Measurements from ENCODE around the gene H6PD. TPM values are rescaled to one million over a fixed set of nuclear protein-coding genes. Genes with fewer than 3 reads are reported as not detected.

H6PD gene
- total and polyA plus RNA-seq, 4 donors = 4.8 to 65.4 (median 40.2) TPM

DNA sequence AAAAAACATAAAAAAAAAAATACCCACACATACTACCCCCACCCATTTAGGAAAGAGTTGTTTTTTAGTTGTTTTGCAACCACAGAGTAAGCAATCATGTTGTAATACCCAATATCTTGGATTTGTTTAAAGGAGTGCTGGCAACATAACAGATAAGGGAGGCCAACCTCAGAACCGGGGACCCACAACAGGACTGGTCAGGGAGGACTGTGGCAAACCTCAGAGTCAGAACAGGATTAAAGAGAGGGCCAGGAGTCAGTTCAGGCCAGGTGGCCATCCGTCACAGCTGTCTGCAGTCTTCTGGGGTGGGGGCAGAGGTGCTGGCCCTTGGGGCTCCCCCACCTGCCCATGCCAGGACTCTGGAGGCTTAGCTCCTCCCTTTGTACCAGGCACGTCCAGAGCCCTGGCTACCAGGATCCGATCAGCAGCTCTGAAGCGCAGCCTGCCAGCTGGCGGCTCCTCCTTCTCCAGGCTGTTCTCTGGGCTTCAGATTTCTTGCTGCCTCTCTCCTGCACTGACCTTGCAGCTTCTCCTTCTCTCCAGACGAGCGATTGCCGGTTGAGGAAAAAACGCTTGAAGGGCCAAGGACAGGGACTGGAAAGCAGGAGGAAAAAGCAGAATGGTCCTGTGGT, 7.9 kb downstream of the H6PD start:
- Histone ChIP-seq H3K27me3 (ENCODE audit: control insufficient read depth in 1 of 2, insufficient read depth in 2 of 2, low read length in 1 of 2) (no peaks in the 10 kb centered on the region), H3K4me1 (ENCODE audit: control insufficient read depth in 1 of 2, insufficient read depth in 2 of 2, low read length in 2 of 2) (peaks cover 0 to 1% of the 10 kb centered on the region in 2 donors), H3K9me3 (ENCODE audit: control insufficient read depth, low read length) (no peaks in the 10 kb centered on the region), H3K36me3 (ENCODE audit: control insufficient read depth in 1 of 2, insufficient read depth in 2 of 2, low read length in 1 of 2) (no peaks in the 10 kb centered on the region), H3K27ac (ENCODE audit: low read depth in 1 of 2, low read length in 2 of 2) (peak overlapping the region in 1 of 2 donors; percentile 29), H3K4me3 (ENCODE audit: low read length in 2 of 2) (no peak overlapping the region)
- 8 to 11% methylated on average over 10 of the region's 10 CpGs for WGBS, 2 donors
- ATAC-seq (ENCODE audit: low FRiP score) (peak; percentile 81), DNase-seq (peak; percentile 84 to 88)
- intact Hi-C loops (cut with DNase I) = no loop called here

DNA sequence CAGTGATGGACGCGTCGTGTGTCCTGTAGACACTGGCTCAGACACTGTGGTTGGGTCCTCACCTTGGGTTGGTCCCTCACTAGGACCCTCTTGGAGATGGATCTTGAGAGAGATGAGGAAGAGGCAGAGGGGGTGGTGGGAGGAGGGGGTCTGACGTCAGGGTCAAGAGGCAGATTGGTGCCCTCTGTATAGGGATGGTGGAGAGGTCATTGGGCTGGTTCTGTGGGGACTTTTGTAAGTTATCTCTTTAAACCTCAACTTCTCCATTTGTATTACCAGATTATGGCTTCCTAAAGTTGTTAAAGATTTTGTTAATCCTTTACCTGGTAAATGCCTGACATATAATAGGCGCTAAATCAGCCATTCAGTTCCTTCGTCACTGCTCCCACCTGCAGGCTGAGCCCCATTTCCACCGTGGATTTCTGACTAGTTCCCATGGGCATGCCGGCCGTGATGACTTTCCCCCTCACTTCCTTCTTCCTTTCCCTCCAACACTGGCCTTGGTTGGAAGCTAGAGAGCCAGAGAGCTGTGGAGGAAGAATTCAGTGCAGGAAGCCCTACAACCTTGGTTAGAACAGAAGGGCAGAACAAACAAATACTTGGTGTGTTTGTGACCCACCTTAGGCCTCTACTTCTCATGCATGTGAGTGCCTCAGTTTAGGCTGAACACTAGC, 8.6 kb downstream of the H6PD start:
- ATAC-seq (ENCODE audit: low FRiP score) = no peak
- Histone ChIP-seq H3K4me3 (ENCODE audit: low read length in 2 of 2) (no peak overlapping the region), H3K9me3 (ENCODE audit: control insufficient read depth, low read length) (no peaks in the 10 kb centered on the region), H3K27me3 (ENCODE audit: control insufficient read depth in 1 of 2, insufficient read depth in 2 of 2, low read length in 1 of 2) (no peaks in the 10 kb centered on the region), H3K27ac (ENCODE audit: low read depth in 1 of 2, low read length in 2 of 2) (peak overlapping the region in 1 of 2 donors; percentile 29), H3K36me3 (ENCODE audit: control insufficient read depth in 1 of 2, insufficient read depth in 2 of 2, low read length in 1 of 2) (no peaks in the 10 kb centered on the region), H3K4me1 (ENCODE audit: control insufficient read depth in 1 of 2, insufficient read depth in 2 of 2, low read length in 2 of 2) (peaks cover 0 to 1% of the 10 kb centered on the region in 2 donors)
- WGBS, 2 donors = 85 to 89% methylated on average over 9 of the region's 9 CpGs
- intact Hi-C loops (cut with DNase I) = no loop called here
- peak in 1 of 2 donors; percentile 35 for DNase-seq

DNA sequence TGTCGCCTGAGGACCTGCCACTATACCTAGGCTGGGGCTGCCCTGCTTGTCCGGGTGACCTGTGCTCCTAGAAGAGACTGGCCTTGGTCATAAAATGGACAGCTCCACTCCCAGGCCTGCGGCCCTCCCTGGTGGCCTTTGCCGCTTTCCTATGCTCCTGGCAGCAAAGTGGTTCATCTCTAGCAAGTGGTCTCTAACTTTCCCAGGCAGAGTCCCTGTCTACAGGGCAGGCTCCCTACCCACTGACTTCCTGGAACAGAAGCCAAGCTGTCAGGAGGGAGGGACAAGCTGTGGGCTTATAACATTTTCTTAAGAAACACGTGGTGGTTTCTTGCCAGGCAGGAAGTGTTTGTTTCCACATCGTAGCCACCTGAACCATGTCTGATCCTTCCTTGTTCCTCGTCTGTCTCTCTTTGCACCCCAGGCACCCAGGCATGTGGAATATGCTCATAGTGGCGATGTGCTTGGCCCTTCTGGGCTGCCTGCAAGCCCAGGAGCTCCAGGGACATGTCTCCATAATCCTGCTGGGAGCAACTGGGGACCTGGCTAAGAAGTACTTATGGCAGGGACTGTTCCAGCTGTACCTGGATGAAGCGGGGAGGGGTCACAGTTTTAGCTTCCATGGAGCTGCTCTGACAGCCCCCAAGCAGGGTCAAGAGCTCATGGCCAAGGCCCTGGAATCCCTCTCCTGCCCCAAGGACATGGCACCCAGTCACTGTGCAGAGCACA, 10.1 kb downstream of the H6PD start:
- H3K36me3 ChIP-seq (ENCODE audit: control insufficient read depth in 1 of 2, insufficient read depth in 2 of 2, low read length in 1 of 2) = no peaks in the 10 kb centered on the region
- no peak overlapping the region for H3K27ac ChIP-seq (ENCODE audit: low read depth in 1 of 2, low read length in 2 of 2)
- peak in 1 of 2 donors; percentile 66 for DNase-seq
- intact Hi-C loops (cut with DNase I) = no loop called here
- no peak overlapping the region for H3K4me3 ChIP-seq (ENCODE audit: low read length in 2 of 2)
- peaks cover 0 to 3% of the 10 kb centered on the region in 2 donors for H3K4me1 ChIP-seq (ENCODE audit: control insufficient read depth in 1 of 2, insufficient read depth in 2 of 2, low read length in 2 of 2)
- WGBS, 2 donors = 70 to 81% methylated on average over 9 of the region's 9 CpGs
- ATAC-seq (ENCODE audit: low FRiP score) = no peak
- H3K9me3 ChIP-seq (ENCODE audit: control insufficient read depth, low read length) = no peaks in the 10 kb centered on the region
- H3K27me3 ChIP-seq (ENCODE audit: control insufficient read depth in 1 of 2, insufficient read depth in 2 of 2, low read length in 1 of 2) = no peaks in the 10 kb centered on the region

DNA sequence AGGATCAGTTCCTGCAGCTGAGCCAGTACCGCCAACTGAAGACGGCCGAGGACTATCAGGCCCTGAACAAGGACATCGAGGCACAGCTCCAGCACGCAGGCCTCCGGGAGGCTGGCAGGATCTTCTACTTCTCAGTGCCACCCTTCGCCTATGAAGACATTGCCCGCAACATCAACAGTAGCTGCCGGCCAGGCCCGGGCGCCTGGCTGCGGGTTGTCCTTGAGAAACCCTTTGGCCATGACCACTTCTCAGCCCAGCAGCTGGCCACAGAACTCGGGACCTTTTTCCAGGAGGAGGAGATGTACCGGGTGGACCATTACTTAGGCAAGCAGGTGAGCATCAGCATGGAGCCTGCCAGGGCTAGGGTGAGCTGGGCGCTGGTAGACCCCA, 10.7 kb downstream of the H6PD start:
- H3K27ac ChIP-seq (ENCODE audit: low read depth in 1 of 2, low read length in 2 of 2) = no peak overlapping the region
- no peaks in the 10 kb centered on the region for H3K27me3 ChIP-seq (ENCODE audit: control insufficient read depth in 1 of 2, insufficient read depth in 2 of 2, low read length in 1 of 2)
- peak in 1 of 2 donors; percentile 61 for DNase-seq
- H3K9me3 ChIP-seq (ENCODE audit: control insufficient read depth, low read length) = no peaks in the 10 kb centered on the region
- no peak for ATAC-seq (ENCODE audit: low FRiP score)
- intact Hi-C loops (cut with DNase I) = no loop called here
- H3K36me3 ChIP-seq (ENCODE audit: control insufficient read depth in 1 of 2, insufficient read depth in 2 of 2, low read length in 1 of 2) = no peaks in the 10 kb centered on the region
- peaks cover 0 to 3% of the 10 kb centered on the region in 2 donors for H3K4me1 ChIP-seq (ENCODE audit: control insufficient read depth in 1 of 2, insufficient read depth in 2 of 2, low read length in 2 of 2)
- no peak overlapping the region for H3K4me3 ChIP-seq (ENCODE audit: low read length in 2 of 2)
- 96 to 98% methylated on average over 15 of the region's 15 CpGs for WGBS, 2 donors

DNA sequence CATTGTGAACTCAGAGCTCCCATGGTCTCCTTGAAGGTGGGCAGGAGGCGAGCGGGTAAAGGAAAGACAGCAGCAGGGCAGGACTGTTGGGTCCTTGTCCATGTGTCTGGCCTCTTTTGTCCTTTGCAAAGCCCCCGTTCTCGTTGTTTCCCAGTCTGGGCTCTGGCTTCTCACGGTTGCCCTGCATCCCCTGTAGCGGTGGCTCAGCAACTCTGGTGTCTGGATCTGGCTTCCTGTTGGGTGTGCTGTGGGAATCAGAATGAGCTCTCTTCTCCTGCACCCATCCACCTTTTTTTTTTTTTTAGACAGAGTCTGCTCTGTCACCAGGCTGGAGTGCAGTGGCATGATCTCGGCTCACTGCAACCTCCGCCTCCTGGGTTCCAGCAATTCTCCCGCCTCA, 11.1 kb downstream of the H6PD start:
- ATAC-seq (ENCODE audit: low FRiP score) (no peak), DNase-seq (no peak)
- no peak overlapping the region for H3K27ac ChIP-seq (ENCODE audit: low read depth in 1 of 2, low read length in 2 of 2)
- intact Hi-C loops (cut with DNase I) = no loop called here
- H3K36me3 ChIP-seq (ENCODE audit: control insufficient read depth in 1 of 2, insufficient read depth in 2 of 2, low read length in 1 of 2) = no peaks in the 10 kb centered on the region
- no peak overlapping the region for H3K4me3 ChIP-seq (ENCODE audit: low read length in 2 of 2)
- no peaks in the 10 kb centered on the region for H3K27me3 ChIP-seq (ENCODE audit: control insufficient read depth in 1 of 2, insufficient read depth in 2 of 2, low read length in 1 of 2)
- 97 to 98% methylated on average over 9 of the region's 9 CpGs for WGBS, 2 donors
- no peaks in the 10 kb centered on the region for H3K9me3 ChIP-seq (ENCODE audit: control insufficient read depth, low read length)
- peaks cover 0 to 3% of the 10 kb centered on the region in 2 donors for H3K4me1 ChIP-seq (ENCODE audit: control insufficient read depth in 1 of 2, insufficient read depth in 2 of 2, low read length in 2 of 2)

DNA sequence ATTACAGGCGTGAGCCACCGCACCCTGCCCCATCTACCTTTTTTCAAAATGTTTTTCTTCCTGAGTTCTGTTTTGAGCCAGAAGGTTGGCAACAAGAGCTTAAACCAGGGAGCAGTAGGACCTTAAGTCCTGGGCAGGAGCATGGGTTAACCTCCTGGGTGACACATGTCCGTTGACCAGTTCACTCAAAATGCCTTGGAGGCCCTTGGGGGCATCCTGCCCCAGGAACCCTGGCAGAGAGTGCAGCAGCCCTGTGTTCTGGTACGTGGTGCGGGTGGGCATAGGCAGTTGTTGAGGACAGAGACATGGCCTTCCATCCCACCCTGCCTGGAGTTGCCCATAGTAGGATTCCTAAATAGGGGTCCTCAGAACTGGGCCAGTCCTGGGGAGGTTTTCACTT, 11.6 kb downstream of the H6PD start:
- Histone ChIP-seq H3K4me1 (ENCODE audit: control insufficient read depth in 1 of 2, insufficient read depth in 2 of 2, low read length in 2 of 2) (peaks cover 0 to 3% of the 10 kb centered on the region in 2 donors), H3K9me3 (ENCODE audit: control insufficient read depth, low read length) (no peaks in the 10 kb centered on the region), H3K27me3 (ENCODE audit: control insufficient read depth in 1 of 2, insufficient read depth in 2 of 2, low read length in 1 of 2) (no peaks in the 10 kb centered on the region), H3K27ac (ENCODE audit: low read depth in 1 of 2, low read length in 2 of 2) (no peak overlapping the region), H3K36me3 (ENCODE audit: control insufficient read depth in 1 of 2, insufficient read depth in 2 of 2, low read length in 1 of 2) (no peaks in the 10 kb centered on the region), H3K4me3 (ENCODE audit: low read length in 2 of 2) (no peak overlapping the region)
- WGBS, 2 donors = 94% methylated on average over 5 of the region's 5 CpGs
- ATAC-seq (ENCODE audit: low FRiP score) = no peak
- intact Hi-C loops (cut with DNase I) = no loop called here
- peak in 1 of 2 donors; percentile 55 for DNase-seq

DNA sequence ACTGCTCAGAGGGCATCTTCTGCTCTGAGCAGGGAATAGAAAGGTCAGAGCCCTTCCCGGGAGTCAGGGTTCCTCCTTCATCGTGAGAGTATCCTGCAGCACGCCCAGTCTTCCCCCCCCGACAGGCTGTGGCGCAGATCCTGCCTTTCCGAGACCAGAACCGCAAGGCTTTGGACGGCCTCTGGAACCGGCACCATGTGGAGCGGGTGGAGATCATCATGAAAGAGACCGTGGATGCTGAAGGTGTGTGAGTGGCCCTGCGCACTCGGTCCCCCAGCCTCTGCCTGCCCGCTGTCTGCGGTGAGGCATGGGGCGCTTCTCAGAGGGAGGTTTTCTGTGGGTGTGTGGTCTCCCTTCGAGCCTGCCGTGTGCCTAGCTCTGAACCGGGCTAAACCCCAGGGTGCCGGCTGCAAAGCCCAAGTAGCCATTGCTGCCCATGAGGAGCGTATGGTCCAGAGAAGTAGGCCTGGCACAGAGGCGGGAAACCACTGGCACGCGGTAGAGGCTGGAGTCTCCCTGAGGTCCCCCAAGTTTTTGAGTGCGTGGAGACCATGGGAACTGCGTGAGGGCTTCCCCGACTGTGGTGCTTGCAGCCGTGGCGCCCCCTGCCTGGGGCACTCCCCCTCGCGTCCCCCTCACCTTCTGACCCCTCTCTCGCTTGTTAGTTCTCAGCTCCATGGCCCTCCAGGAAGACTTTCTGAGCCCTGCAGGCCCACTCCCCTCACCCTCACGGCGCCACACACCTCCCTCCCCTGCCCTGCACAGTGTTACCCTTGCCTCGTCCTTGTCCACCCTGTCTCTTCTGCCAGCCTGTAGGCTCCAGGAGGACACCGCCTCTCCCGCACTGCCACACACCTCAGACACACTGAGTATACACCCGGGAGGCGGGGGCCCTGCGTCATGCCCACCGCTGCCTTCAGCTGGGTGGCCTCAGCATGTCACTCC, 12.5 kb downstream of the H6PD start:
- intact Hi-C loops (cut with DNase I) = no loop called here
- H3K4me3 ChIP-seq (ENCODE audit: low read length in 2 of 2) = no peak overlapping the region
- WGBS, 2 donors = 91% methylated on average over 41 of the region's 41 CpGs
- no peak for ATAC-seq (ENCODE audit: low FRiP score)
- H3K9me3 ChIP-seq (ENCODE audit: control insufficient read depth, low read length) = no peaks in the 10 kb centered on the region
- DNase-seq = peak in 1 of 2 donors; percentile 60
- no peaks in the 10 kb centered on the region for H3K36me3 ChIP-seq (ENCODE audit: control insufficient read depth in 1 of 2, insufficient read depth in 2 of 2, low read length in 1 of 2)
- peaks cover 0 to 3% of the 10 kb centered on the region in 2 donors for H3K4me1 ChIP-seq (ENCODE audit: control insufficient read depth in 1 of 2, insufficient read depth in 2 of 2, low read length in 2 of 2)
- H3K27me3 ChIP-seq (ENCODE audit: control insufficient read depth in 1 of 2, insufficient read depth in 2 of 2, low read length in 1 of 2) = no peaks in the 10 kb centered on the region
- H3K27ac ChIP-seq (ENCODE audit: low read depth in 1 of 2, low read length in 2 of 2) = no peak overlapping the region

DNA sequence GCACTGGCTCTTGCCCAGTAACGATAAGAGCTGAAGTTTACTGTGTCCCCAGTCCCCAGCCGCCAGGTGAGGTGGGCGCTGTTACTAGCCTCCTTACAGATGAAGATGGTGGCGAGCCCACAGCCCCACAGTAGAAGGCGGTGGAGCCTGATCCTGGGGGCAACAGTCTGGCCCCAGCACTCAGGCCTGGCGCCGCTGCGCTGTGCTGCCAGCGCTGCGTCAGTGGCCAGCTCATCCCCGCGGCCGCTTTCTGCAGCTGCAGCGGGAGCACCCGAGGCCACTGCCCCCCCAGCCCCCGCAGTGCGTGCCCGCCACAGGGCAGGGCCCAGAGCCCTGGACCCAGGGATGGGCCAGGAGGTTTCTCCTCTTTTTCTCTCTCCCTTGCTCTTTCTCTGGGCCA, 13.3 kb downstream of the H6PD start:
- WGBS, 2 donors = 89 to 94% methylated on average over 18 of the region's 18 CpGs
- H3K36me3 ChIP-seq (ENCODE audit: control insufficient read depth in 1 of 2, insufficient read depth in 2 of 2, low read length in 1 of 2) = no peaks in the 10 kb centered on the region
- H3K4me1 ChIP-seq (ENCODE audit: control insufficient read depth in 1 of 2, insufficient read depth in 2 of 2, low read length in 2 of 2) = peaks cover 0 to 3% of the 10 kb centered on the region in 2 donors
- intact Hi-C loops (cut with DNase I) = no loop called here
- ATAC-seq (ENCODE audit: low FRiP score) = no peak
- no peak overlapping the region for H3K27ac ChIP-seq (ENCODE audit: low read depth in 1 of 2, low read length in 2 of 2)
- peak in 1 of 2 donors; percentile 50 for DNase-seq
- no peaks in the 10 kb centered on the region for H3K27me3 ChIP-seq (ENCODE audit: control insufficient read depth in 1 of 2, insufficient read depth in 2 of 2, low read length in 1 of 2)
- no peaks in the 10 kb centered on the region for H3K9me3 ChIP-seq (ENCODE audit: control insufficient read depth, low read length)
- no peak overlapping the region for H3K4me3 ChIP-seq (ENCODE audit: low read length in 2 of 2)

All from aorta (tissue), 5 donors.